Measurements from ENCODE around the gene COPS6. TPM values are rescaled to one million over a fixed set of nuclear protein-coding genes. Genes with fewer than 3 reads are reported as not detected.

Gene COPS6
- total and polyA plus RNA-seq, 2 of the 4 experiments (the other 2 are of a cell fraction): 185 to 325 TPM

DNA sequence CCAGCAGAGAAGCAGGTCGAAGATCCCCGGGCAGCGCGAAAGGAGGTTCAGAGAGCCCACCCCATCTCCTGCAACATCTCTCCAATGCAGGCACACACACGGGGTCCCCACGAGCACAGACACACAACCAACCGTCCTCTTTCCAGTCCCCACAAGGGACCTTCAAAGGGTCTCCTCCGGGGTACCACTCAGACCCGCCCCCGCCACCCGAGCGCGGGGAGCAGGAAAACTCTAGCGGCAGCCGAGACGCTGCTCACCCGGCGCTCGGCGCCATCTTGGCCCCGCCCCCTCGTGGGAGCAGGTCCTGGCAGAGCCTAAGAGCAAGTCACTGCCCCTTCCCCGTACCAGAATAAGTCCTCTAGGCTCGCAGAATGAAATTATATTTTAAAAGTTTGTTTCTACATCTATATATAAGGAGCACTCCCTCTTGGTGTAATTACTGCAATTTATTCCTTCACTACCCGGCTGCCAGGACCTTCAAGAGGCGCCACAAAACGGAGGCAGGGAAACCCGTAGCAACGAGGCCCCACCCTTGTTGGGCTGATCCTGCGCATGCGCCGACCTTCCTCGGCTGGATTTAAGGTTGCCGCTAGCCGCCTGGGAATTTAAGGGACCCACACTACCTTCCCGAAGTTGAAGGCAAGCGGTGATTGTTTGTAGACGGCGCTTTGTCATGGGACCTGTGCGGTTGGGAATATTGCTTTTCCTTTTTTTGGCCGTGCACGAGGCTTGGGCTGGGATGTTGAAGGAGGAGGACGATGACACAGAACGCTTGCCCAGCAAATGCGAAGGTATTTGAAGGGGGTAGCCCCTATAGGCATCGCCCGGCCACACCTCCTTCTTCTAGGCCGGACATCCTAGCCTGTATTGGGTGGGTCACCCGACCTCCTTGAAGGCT, 30.6 kb downstream of the COPS6 start, which contains the start of the genes CNPY4 and TAF6 (continued):
- TF ChIP-seq, protein P1, sequence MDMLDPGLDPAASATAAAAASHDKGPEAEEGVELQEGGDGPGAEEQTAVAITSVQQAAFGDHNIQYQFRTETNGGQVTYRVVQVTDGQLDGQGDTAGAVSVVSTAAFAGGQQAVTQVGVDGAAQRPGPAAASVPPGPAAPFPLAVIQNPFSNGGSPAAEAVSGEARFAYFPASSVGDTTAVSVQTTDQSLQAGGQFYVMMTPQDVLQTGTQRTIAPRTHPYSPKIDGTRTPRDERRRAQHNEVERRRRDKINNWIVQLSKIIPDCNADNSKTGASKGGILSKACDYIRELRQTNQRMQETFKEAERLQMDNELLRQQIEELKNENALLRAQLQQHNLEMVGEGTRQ (IDR thresholded peaks at IDR 0.05; ENCODE audit: low read depth, low read length): peak; percentile 24; the same call in 1 of the 2 replicates
- TF ChIP-seq SMC3 (IDR thresholded peaks at IDR 0.05; ENCODE audit: low read depth, low read length) (no peak), RCOR1 (IDR thresholded peaks at IDR 0.05; ENCODE audit: insufficient replicate concordance, low read length) (no peak)
